IPS DF 19.7 (cell line): Measurements from ENCODE around the gene ZNF223.

Experiments used
- DNase-seq: peaks from one replicate; pipeline ENCODE4 v3.0.0-alpha.2; 2013; ENCODE audit warnings: low read depth, low spot score

Gene ZNF223

DNA sequence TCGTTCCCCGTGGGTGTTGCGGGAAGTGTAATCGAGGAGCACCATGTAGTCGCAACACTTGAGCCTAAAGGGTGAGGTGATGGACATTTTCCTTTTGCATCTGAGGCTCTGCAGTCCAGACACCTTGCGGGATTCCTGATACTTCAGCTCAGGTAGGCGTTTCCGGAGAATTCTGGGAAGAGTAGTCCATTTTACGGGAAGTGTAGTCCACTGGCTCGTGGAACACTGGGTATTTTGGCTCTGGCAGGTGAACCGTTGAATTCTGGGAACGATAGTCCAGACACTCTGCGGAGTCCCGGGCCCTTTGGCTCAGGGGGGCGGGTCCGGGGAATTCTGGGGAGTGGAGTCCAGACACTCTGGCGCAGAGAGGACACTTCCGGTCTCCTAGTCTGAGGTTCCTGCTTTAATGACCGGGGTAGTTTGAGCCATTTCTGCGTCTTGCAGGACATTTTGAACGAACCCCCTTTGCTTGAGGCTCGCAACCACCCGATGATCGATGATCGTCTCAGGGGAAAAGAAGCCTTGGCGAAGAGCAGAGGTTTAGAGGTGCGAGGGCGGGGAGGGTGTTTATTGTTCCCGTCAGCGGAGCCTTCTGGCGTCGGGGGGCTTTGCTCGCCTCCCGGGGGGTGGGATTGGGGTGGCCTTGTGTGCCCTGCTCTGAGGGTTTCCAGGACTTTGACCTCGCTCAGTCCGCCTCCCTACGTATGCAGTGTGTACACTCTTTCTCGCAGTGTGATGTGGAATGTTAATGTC, at the start of gene ZNF223:
Gene ZNF223, plus strand, starts transcription at position 387 of the 753 bp plus-strand sequence. CDS start 3,141 bp downstream, outside the sequence.
- DNase-seq = peak; percentile 97

GRCh38 chr19:44002212-44002565, 49.6 kb upstream of the ZNF223 start:
- no peak for DNase-seq

GRCh38 chr19:44002566-44003460, 49.0 kb upstream of the ZNF223 start, which contains the start of gene ZNF230:
TSS of gene ZNF230 (plus strand) at chr19:44002957. CDS start at chr19:44007079, 4,122 bp downstream.
- peak; percentile 94 for DNase-seq

GRCh38 chr19:44003461-44004009, 48.3 kb upstream of the ZNF223 start:
- no peak for DNase-seq

GRCh38 chr19:44005973-44006372, 45.9 kb upstream of the ZNF223 start:
- no peak for DNase-seq

GRCh38 chr19:44007473-44007872, 44.4 kb upstream of the ZNF223 start:
- no peak for DNase-seq

DNA sequence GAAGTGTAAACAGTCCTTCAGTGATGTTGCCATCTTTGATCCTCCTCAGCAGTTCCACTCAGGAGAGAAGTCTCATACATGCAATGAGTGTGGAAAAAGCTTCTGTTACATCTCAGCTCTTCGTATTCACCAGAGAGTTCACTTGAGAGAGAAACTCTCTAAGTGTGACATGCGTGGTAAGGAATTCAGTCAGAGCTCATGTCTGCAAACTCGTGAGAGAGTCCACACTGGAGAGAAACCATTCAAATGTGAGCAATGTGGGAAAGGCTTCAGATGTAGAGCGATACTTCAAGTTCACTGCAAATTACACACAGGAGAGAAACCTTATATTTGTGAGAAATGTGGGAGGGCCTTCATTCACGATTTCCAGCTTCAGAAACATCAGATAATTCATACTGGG, 41.4 kb upstream of the ZNF223 start:
- no peak for DNase-seq

DNA sequence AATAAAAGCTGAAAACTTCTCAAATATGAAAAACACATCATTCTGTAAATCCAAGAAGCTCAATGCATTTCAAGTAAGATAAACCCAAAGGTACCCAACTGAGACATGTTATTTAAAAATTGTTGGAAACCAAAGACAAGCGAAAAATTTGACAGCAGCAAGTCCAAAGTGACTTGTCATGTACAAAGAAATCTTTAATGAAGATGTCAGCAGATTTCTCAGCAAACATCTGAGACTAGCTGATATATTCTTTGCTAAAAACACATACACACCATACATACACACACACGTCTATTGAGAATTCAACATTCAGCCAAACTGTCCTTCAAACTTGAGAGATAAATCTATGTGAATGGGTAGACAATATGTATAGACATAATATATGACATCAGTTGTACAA, 32.3 kb upstream of the ZNF223 start:
- no peak for DNase-seq

- DNase-seq = no peak
Measured at GRCh38 chr19:44021221-44021620, 30.6 kb upstream of the ZNF223 start.

GRCh38 chr19:44024900-44025216, 27.0 kb upstream of the ZNF223 start:
- no peak for DNase-seq

DNA sequence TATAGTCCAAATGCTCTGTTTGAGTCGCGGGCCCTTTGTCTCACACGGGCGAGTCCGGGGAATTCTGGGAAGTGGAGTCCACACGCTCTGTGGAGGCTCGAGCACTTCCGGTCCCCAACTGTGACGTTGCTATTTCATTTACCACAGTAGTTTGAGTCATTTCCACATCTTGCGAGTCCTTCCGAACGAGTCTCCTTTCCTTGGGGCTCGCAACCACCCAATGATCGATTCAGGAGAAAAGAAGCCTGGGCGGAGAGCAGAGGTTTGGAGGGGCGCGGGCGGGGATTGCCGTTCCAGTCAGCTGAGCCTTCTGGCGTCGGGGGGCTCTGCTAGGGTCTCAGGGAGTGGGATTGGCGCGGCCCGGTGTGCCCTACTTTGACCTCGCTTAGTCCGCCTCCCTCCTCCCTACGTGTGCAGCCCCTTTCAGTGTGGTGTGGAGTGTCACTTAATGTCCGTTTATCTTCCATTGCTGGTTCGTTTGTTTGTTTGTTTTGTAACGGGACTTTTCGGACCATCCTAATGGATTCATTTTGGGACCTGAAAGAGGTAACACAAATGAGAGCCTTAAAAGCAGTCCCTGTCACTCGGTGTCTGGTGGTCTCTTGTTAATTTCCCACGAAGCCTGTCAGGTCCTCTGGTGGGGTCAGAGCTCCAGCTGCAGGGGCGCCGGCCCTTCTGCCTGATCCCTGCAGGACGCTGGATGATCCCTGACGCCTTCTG, 26.5 kb upstream of the ZNF223 start, which contains the start of gene ZNF222:
Gene ZNF222, plus strand, starts transcription at position 163 of the 720 bp plus-strand sequence. Its CDS starts 58 bp downstream, at position 221.
- DNase-seq = peak; percentile 64

- DNase-seq = no peak
Measured at GRCh38 chr19:44026622-44027021, 25.2 kb upstream of the ZNF223 start.

DNA sequence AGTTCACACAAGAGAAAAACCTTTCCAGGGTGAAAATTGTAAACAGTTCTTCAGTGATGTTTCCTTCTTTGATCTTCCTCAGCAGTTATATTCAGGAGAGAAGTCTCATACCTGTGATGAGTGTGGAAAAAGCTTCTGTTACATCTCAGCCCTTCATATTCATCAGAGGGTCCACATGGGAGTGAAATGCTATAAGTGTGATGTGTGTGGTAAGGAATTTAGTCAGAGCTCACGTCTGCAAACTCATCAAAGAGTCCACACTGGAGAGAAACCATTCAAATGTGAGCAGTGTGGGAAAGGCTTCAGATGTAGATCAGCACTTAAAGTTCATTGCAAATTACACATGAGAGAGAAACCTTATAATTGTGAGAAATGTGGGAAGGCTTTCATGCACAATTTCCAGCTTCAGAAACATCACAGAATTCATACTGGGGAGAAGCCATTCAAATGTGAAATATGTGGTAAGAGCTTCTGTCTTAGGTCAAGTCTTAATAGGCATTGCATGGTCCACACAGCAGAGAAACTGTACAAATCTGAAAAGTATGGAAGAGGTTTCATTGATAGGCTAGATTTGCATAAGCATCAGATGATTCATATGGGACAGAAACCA, 19.7 kb upstream of the ZNF223 start:
- DNase-seq = no peak

GRCh38 chr19:44042147-44042546, 9.7 kb upstream of the ZNF223 start:
- no peak for DNase-seq

DNA sequence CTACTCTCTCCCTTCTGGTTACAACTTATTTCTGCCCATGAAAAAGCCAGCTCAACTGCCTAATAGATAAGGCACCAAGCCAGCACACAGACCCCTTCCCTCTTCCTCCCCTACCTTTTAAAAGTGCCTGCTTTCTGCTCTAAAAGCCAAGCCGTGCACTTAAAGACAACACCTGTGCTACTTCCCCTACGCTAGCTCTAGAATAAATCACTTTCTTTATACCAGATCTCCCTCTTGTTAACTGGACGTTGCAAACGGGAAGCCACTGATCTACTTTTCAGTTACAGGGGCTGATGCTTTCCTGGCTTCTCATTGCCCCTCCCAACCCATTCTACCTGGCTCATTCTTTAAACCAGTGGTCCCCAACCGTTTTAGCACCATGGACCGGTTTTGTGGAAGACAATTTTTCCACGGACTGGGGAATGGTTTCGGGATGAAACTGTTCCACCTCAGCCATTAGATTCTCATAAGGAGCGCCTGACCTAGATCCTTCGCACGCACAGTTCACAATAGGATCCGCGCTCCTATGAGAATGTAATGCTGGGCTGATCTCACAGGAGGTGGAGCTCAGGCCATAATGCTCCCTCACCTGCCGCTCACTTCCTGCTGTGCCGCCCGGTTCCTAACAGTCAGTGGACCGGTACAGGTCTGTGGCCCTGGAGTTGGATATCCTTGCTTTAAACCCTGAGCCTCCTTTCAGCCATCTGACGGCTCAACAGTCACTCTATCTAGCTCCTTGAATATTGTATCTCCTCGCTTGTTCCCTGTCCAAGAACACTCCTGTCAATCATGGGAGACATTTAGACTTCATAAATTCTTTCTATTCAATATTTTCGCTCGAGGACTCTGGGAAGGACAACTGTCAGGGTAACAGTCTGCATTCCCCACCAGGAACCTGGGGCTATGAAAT, 841 bp upstream of the ZNF223 start:
- no peak for DNase-seq

DNA sequence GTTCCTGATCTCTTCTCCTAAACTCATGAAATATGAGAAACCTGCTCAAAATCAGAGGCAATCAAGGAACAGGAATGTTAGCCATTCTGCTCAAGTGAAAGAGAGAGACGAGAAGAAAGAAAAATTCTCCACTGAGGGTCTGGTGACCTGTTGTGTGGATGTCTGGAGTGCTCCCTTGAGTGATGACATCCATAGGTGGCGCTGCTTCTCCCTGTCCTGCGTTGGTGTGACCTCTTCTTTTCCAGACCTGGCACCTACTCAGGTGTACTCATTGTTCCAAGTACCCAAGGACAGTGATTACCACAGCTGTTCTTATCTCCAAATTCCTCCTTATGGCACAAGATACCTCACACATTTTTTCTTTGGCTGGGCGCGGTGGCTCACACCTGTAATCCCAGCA, 4.0 kb downstream of the ZNF223 start:
- no peak for DNase-seq

- DNase-seq = no peak
Measured at GRCh38 chr19:44059229-44059628, 7.4 kb downstream of the ZNF223 start.

GRCh38 chr19:44061038-44061437, 9.2 kb downstream of the ZNF223 start:
- no peak for DNase-seq

GRCh38 chr19:44066305-44066704, 14.5 kb downstream of the ZNF223 start:
- no peak for DNase-seq

DNA sequence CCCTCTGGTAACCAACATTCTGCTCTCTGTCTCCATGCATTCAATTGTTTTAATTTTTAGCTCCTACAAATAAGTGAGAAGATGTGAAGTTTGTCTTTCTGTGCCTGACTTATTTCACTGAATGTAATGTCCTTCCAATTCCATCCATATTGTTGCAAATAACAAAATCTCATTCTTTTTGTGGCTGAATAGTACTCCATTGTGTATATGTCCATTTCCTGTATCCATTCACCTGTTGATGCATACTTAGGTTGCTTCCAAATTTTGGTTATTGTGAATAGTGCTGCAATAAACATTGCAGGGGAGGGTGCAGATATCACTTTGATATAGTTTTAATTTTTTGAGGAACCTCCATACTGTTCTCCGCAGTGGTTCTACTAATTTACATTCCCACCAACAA, 17.6 kb downstream of the ZNF223 start:
- DNase-seq = no peak
